Gastroesophageal sphincter (tissue), 4 donors: ENCODE measurements around the gene FLOT2. TPM values are rescaled to one million over a fixed set of nuclear protein-coding genes. Genes with fewer than 3 reads are reported as not detected.

Source experiments
- ATAC-seq: fragments of 150-250 bp; one replicate; pipeline ENCODE4 v1.9.1; 2016; ENCODE audit warnings: mild to moderate bottlenecking, moderate library complexity
- H3K27ac ChIP-seq, 4 donors: fragments of 200-600 bp; sonication (generic) in 3 of 4; 1 replicate in 3 of 4; 2 replicates in 1 of 4; pipeline ENCODE4 v1.5.1; 2016 to 2019
- H3K27me3 ChIP-seq: fragments of 200-600 bp; sonication (generic); one replicate; pipeline ENCODE4 v1.5.1; 2019
- H3K36me3 ChIP-seq, 2 donors: fragments of 200-600 bp; sonication (generic); one replicate each; pipeline ENCODE4 v1.5.1; 2019; ENCODE audit warnings: control low read depth in 1 of 2
- H3K4me1 ChIP-seq, 3 donors: fragments of 200-600 bp; sonication (generic); 1 replicate in 2 of 3; 2 replicates in 1 of 3; pipeline ENCODE4 v1.5.1; 2016 to 2019; ENCODE audit warnings: control low read depth in 2 of 3
- H3K4me3 ChIP-seq, 2 donors: fragments of 200-600 bp; sonication (generic); one replicate each; pipeline ENCODE4 v1.5.1; 2019; ENCODE audit warnings: mild to moderate bottlenecking in 1 of 2, moderate library complexity in 1 of 2
- H3K9me3 ChIP-seq, 3 donors: fragments of 200-600 bp; sonication (generic); one replicate each; pipeline ENCODE4 v1.5.1; 2017 to 2019; ENCODE audit warnings: control low read depth in 2 of 3
- CTCF ChIP-seq, 4 experiments: fragments of 200-600 bp in 2 of 4; fragments of 450-650 bp in 2 of 4; sonication (generic) in 1 of 4; IDR thresholded peaks; one replicate each; pipeline ENCODE4 v1.5.1; 2017 to 2019; ENCODE audit warnings: antibody characterized with exemption in 4 of 4, mild to moderate bottlenecking in 2 of 4, moderate library complexity in 2 of 4
- EP300 ChIP-seq: sonication (generic); formaldehyde crosslinking; IDR thresholded peaks from one replicate; pipeline ENCODE4 v1.6.1; 2017; ENCODE audit warnings: antibody characterized with exemption, mild to moderate bottlenecking
- POLR2A ChIP-seq, 2 donors: fragments of 450-650 bp; IDR thresholded peaks; one replicate each; pipeline ENCODE4 v1.6.1; 2017; ENCODE audit warnings: antibody characterized with exemption in 2 of 2, mild to moderate bottlenecking in 2 of 2, moderate library complexity in 1 of 2
- POLR2AphosphoS5 ChIP-seq: sonication (generic); formaldehyde crosslinking; IDR thresholded peaks from one replicate; pipeline ENCODE4 v1.6.1; 2017; ENCODE audit warnings: antibody characterized with exemption
- WGBS, 2 donors: methylation state at CpG; one replicate each; pipeline ENCODE4 v1.1.5; 2018; ENCODE audit warnings: low coverage in 1 of 2; 5-methylcytosine and 5-hydroxymethylcytosine counted together
- total RNA-seq, 4 donors: library from RNA; depleted of rRNA; stranded (reverse); fragments of >200 nt; gene quantifications; one replicate each; pipeline ENCODE4 v1.1.0, GENCODE V29; 2016

The FLOT2 gene
- total RNA-seq, 4 donors from 2014 or later = 71.6 to 107 (median 91.2) TPM

GRCh38 chr17:28901866-28902818 is 4.6 kb upstream of the FLOT2 start:
- peak; percentile 53 for ATAC-seq
- H3K27me3 ChIP-seq = no peaks in the 10 kb centered on the region
- TF ChIP-seq POLR2A (IDR thresholded peaks at IDR 0.05) (peak in 1 of 2 donors; percentile 8), EP300 (no peak)
- peak overlapping the region; percentile 44 to 86 for H3K4me3 ChIP-seq
- H3K27ac ChIP-seq = peak overlapping the region; percentile 10 to 92 (median 86)
- H3K9me3 ChIP-seq = no peaks in the 10 kb centered on the region
- 13 to 58% methylated on average over 5 to 17 of the region's 62 CpGs for WGBS, 2 donors
- peaks cover 0 to 56% (median 7%) of the 10 kb centered on the region in 3 donors for H3K4me1 ChIP-seq
- H3K36me3 ChIP-seq = peaks cover 0 to 20% of the 10 kb centered on the region in 2 donors

- Histone ChIP-seq H3K36me3 (peaks cover 0 to 10% of the 10 kb centered on the region in 2 donors), H3K9me3 (no peaks in the 10 kb centered on the region), H3K27ac (no peak overlapping the region), H3K4me3 (no peak overlapping the region), H3K4me1 (peaks cover 0 to 54% (median 7%) of the 10 kb centered on the region in 3 donors), H3K27me3 (no peaks in the 10 kb centered on the region)
- no peak for ATAC-seq
- no CpG with 5 or more reads among the region's 24 CpGs for WGBS, 2 donors
- TF ChIP-seq CTCF (IDR thresholded peaks at IDR 0.05) = no peak
- no peak for TF ChIP-seq POLR2AphosphoS5
- no peak for TF ChIP-seq EP300
- no peak for TF ChIP-seq POLR2A (IDR thresholded peaks at IDR 0.05)
Observed at GRCh38 chr17:28900986-28901726, 3.6 kb upstream of the FLOT2 start.

- Histone ChIP-seq H3K27ac (no peak overlapping the region), H3K4me1 (peaks cover 0 to 64% (median 11%) of the 10 kb centered on the region in 3 donors)
Observed at GRCh38 chr17:28899212-28899815, 1.8 kb upstream of the FLOT2 start.

GRCh38 chr17:28898527-28898955 is 1.0 kb upstream of the FLOT2 start:
- 100% methylated on average over 3 of the region's 12 CpGs; no CpG with 5 or more reads in 1 of the 2 donors for WGBS, 2 donors
- Histone ChIP-seq H3K36me3 (no peaks in the 10 kb centered on the region), H3K27me3 (no peaks in the 10 kb centered on the region), H3K9me3 (no peaks in the 10 kb centered on the region), H3K4me3 (no peak overlapping the region), H3K27ac (peak overlapping the region in 3 of 4 donors; percentile 90 to 96 (median 96)), H3K4me1 (peaks cover 0 to 66% (median 11%) of the 10 kb centered on the region in 3 donors)
- no peak for ATAC-seq
- TF ChIP-seq POLR2A (IDR thresholded peaks at IDR 0.05) (no peak), EP300 (no peak), POLR2AphosphoS5 (no peak), CTCF (IDR thresholded peaks at IDR 0.05) (no peak)

More at GRCh38 chr17:28899212-28899815, 1.8 kb upstream of the FLOT2 start:
- Histone ChIP-seq H3K27me3 (no peaks in the 10 kb centered on the region), H3K9me3 (no peaks in the 10 kb centered on the region), H3K36me3 (no peaks in the 10 kb centered on the region), H3K4me3 (no peak overlapping the region)
- TF ChIP-seq POLR2AphosphoS5 (no peak), POLR2A (IDR thresholded peaks at IDR 0.05) (no peak), CTCF (IDR thresholded peaks at IDR 0.05) (no peak), EP300 (no peak)
- WGBS, 2 donors = 91 to 92% methylated on average over 1 to 5 of the region's 5 CpGs
- no peak for ATAC-seq
